Liver (tissue), 9 donors: ENCODE results near the gene SLC6A3. TPM values are rescaled to one million over a fixed set of nuclear protein-coding genes. Genes with fewer than 3 reads are reported as not detected.

Experiments
- DNase-seq: peaks from one replicate; pipeline ENCODE4 v3.0.0-alpha.2; 2017; ENCODE audit warnings: low spot score
- H3K27ac ChIP-seq, 2 donors: one replicate each; pipeline ENCODE4 v1.7.0; 2013; ENCODE audit warnings: inconsistent platforms in 2 of 2, low read length in 2 of 2, control low read depth in 1 of 2, low read depth in 1 of 2, mild to moderate bottlenecking in 1 of 2
- H3K27me3 ChIP-seq, 4 donors: one replicate each; pipeline versions ENCODE4 v1.6.1 to v1.7.0; 2013; ENCODE audit warnings: low read length in 3 of 4, inconsistent platforms in 1 of 4, mild to moderate bottlenecking in 1 of 4, moderate library complexity in 1 of 4; ENCODE audit not compliant: control insufficient read depth in 4 of 4, insufficient read depth in 4 of 4
- H3K36me3 ChIP-seq, 4 donors: one replicate each; pipeline versions ENCODE4 v1.6.1 to v1.7.0; 2013; ENCODE audit warnings: low read length in 3 of 4, mild to moderate bottlenecking in 3 of 4, low read depth in 1 of 4, moderate library complexity in 1 of 4; ENCODE audit not compliant: control insufficient read depth in 4 of 4, insufficient read depth in 3 of 4
- H3K4me1 ChIP-seq, 4 donors: one replicate each; pipeline versions ENCODE4 v1.6.1 to v1.7.0; 2013; ENCODE audit warnings: low read length in 3 of 4, mild to moderate bottlenecking in 3 of 4, moderate library complexity in 1 of 4; ENCODE audit not compliant: control insufficient read depth in 4 of 4, insufficient read depth in 4 of 4
- H3K4me3 ChIP-seq, 3 donors: one replicate each; pipeline versions ENCODE4 v1.6.1 to v1.7.0; 2013; ENCODE audit warnings: low read length in 3 of 3, control low read depth in 1 of 3, low read depth in 1 of 3, mild to moderate bottlenecking in 1 of 3
- H3K9ac ChIP-seq, 2 donors: one replicate each; pipeline ENCODE4 v1.7.0; 2013; ENCODE audit warnings: low read length in 2 of 2, mild to moderate bottlenecking in 2 of 2, moderate library complexity in 2 of 2, control low read depth in 1 of 2, low read depth in 1 of 2
- H3K9me3 ChIP-seq, 4 donors: one replicate each; pipeline versions ENCODE4 v1.6.1 to v1.7.0; 2013; ENCODE audit warnings: low read length in 3 of 4; ENCODE audit not compliant: control insufficient read depth in 4 of 4
- EGR1 ChIP-seq, 2 donors: IDR thresholded peaks; 2 replicates each; pipeline ENCODE4 v1.6.1; 2016 to 2018; ENCODE audit warnings: antibody characterized with exemption in 2 of 2, low read depth in 2 of 2
- FOXA1 ChIP-seq: IDR thresholded peaks from 2 replicates; pipeline ENCODE4 v1.6.1; 2016; ENCODE audit warnings: antibody characterized with exemption
- FOXA2 ChIP-seq: IDR thresholded peaks from 2 replicates; pipeline ENCODE4 v1.6.1; 2016; ENCODE audit warnings: antibody characterized with exemption
- GABPA ChIP-seq, 2 donors: IDR thresholded peaks in 1 of 2; conservative IDR thresholded peaks in 1 of 2; 2 replicates each; pipeline ENCODE4 v1.6.1; 2016; ENCODE audit warnings: antibody characterized with exemption in 2 of 2, mild to moderate bottlenecking in 1 of 2, moderate library complexity in 1 of 2
- HNF4A ChIP-seq, 2 donors: conservative IDR thresholded peaks; 2 replicates each; pipeline ENCODE4 v1.6.1; 2016; ENCODE audit warnings: antibody characterized with exemption in 2 of 2, mild to moderate bottlenecking in 2 of 2
- HNF4G ChIP-seq: IDR thresholded peaks from 2 replicates; pipeline ENCODE4 v1.6.1; 2016; ENCODE audit warnings: antibody characterized with exemption
- JUND ChIP-seq, 2 donors: IDR thresholded peaks; 2 replicates each; pipeline ENCODE4 v1.6.1; 2016; ENCODE audit warnings: antibody characterized with exemption in 2 of 2
- NR2F2 ChIP-seq: IDR thresholded peaks from 2 replicates; pipeline ENCODE4 v1.6.1; 2016; ENCODE audit warnings: antibody characterized with exemption
- RAD21 ChIP-seq, 2 donors: IDR thresholded peaks; 2 replicates each; pipeline ENCODE4 v1.6.1; 2016; ENCODE audit warnings: antibody characterized with exemption in 2 of 2, mild to moderate bottlenecking in 2 of 2
- RXRA ChIP-seq, 2 donors: IDR thresholded peaks; 2 replicates each; pipeline ENCODE4 v1.6.1; 2017 to 2018; ENCODE audit warnings: antibody characterized with exemption in 2 of 2, mild to moderate bottlenecking in 1 of 2
- SP1 ChIP-seq: IDR thresholded peaks from 2 replicates; pipeline ENCODE4 v1.6.1; 2018; ENCODE audit warnings: antibody characterized with exemption, mild to moderate bottlenecking
- TAF1 ChIP-seq: conservative IDR thresholded peaks from 2 replicates; pipeline ENCODE4 v1.6.1; 2016; ENCODE audit warnings: antibody characterized with exemption, mild to moderate bottlenecking
- YY1 ChIP-seq: IDR thresholded peaks from 2 replicates; pipeline ENCODE4 v1.6.1; 2016; ENCODE audit warnings: antibody characterized with exemption, mild to moderate bottlenecking
- WGBS: extraction: QIAGEN DNeasy Blood & Tissue Kit; methylation state at CpG from one replicate; pipeline ENCODE4 v1.1.7; 2013; 5-methylcytosine and 5-hydroxymethylcytosine counted together
- polyA plus RNA-seq, 2 donors: library from polyadenylated mRNA; stranded (reverse) in 1 of 2; unstranded in 1 of 2; fragments of 200-250 nt in 1 of 2; fragments of >200 nt in 1 of 2; fragmentation: Nextera tagmentation in 1 of 2; extraction: Ambion mirVana in 1 of 2; gene quantifications; one replicate each; pipeline versions ENCODE4 v1.2.1 to v1.2.3, GENCODE V29; 2013 to 2015
- total RNA-seq, 2 donors: library from RNA; depleted of rRNA; stranded (reverse); fragments of >200 nt; gene quantifications; one replicate each; pipeline ENCODE4 v1.2.3, GENCODE V29; 2014
- TF ChIP-seq, protein P1 (sequence below): IDR thresholded peaks from 2 replicates; pipeline ENCODE4 v1.6.1; 2016; ENCODE audit warnings: antibody characterized with exemption
- TF ChIP-seq, protein P2 (sequence below): IDR thresholded peaks from 2 replicates; pipeline ENCODE4 v1.6.1; 2016; ENCODE audit warnings: antibody characterized with exemption
- TF ChIP-seq, protein P3 (sequence below): IDR thresholded peaks from 2 replicates; pipeline ENCODE4 v1.6.1; 2016; ENCODE audit warnings: antibody characterized with exemption, mild to moderate bottlenecking
- TF ChIP-seq, protein P4 (sequence below): fragments of 150-350 bp; IDR thresholded peaks from 2 replicates; pipeline ENCODE4 v1.5.1; 2017; ENCODE audit warnings: improper control_type of control experiment, low read depth, low read length; ENCODE audit not compliant: missing input control
- TF ChIP-seq, protein P5 (sequence below): IDR thresholded peaks from 2 replicates; pipeline ENCODE4 v1.6.1; 2016; ENCODE audit warnings: antibody characterized with exemption
- donor health status: healthy.
- donor health status: healthy.
- donor health status: healthy.
- donor health status: healthy.
- donor health status: healthy.

SLC6A3 gene
- total and polyA plus RNA-seq, 4 donors: not detected

DNA sequence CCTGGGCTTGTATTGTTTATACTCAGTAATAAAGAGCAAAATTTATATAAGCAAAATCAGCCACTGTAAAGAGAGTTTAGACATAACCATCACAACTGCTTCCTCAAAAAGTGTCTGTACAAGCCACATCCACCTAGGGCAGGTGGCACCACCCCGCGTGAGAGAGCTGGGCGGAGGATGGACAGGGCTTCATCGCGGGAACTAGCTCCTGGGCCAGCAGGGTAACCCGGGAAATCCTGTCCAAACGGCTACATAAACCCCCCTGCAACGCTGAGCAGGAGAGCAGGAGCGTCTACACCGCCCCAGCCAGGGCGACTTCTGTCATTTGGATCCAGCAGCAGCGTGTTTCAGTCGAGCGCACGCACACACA, 1.3 kb downstream of the SLC6A3 start:
- Histone ChIP-seq H3K36me3 (no peaks in the 10 kb centered on the region), H3K9ac (no peak overlapping the region), H3K27ac (no peak overlapping the region), H3K4me3 (no peak overlapping the region), H3K27me3 (peaks cover 0 to 21% (median 12%) of the 10 kb centered on the region in 4 donors), H3K9me3 (peaks cover 0 to 4% (median 0%) of the 10 kb centered on the region in 4 donors), H3K4me1 (peaks cover 6 to 11% (median 8%) of the 10 kb centered on the region in 4 donors)
- TF ChIP-seq, protein P1, sequence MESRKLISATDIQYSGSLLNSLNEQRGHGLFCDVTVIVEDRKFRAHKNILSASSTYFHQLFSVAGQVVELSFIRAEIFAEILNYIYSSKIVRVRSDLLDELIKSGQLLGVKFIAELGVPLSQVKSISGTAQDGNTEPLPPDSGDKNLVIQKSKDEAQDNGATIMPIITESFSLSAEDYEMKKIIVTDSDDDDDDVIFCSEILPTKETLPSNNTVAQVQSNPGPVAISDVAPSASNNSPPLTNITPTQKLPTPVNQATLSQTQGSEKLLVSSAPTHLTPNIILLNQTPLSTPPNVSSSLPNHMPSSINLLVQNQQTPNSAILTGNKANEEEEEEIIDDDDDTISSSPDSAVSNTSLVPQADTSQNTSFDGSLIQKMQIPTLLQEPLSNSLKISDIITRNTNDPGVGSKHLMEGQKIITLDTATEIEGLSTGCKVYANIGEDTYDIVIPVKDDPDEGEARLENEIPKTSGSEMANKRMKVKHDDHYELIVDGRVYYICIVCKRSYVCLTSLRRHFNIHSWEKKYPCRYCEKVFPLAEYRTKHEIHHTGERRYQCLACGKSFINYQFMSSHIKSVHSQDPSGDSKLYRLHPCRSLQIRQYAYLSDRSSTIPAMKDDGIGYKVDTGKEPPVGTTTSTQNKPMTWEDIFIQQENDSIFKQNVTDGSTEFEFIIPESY: no peak
- TF ChIP-seq RXRA (IDR thresholded peaks at IDR 0.05) (no peak), FOXA1 (no peak), HNF4G (no peak), GABPA (IDR thresholded peaks at IDR 0.05 in 1 of 2, conservative IDR thresholded peaks at IDR 0.05 in 1 of 2) (no peak), NR2F2 (no peak)
- TF ChIP-seq, protein P2, sequence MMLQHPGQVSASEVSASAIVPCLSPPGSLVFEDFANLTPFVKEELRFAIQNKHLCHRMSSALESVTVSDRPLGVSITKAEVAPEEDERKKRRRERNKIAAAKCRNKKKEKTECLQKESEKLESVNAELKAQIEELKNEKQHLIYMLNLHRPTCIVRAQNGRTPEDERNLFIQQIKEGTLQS: no peak
- no peak for DNase-seq
- WGBS: 53% methylated on average over 15 of the region's 15 CpGs

DNA sequence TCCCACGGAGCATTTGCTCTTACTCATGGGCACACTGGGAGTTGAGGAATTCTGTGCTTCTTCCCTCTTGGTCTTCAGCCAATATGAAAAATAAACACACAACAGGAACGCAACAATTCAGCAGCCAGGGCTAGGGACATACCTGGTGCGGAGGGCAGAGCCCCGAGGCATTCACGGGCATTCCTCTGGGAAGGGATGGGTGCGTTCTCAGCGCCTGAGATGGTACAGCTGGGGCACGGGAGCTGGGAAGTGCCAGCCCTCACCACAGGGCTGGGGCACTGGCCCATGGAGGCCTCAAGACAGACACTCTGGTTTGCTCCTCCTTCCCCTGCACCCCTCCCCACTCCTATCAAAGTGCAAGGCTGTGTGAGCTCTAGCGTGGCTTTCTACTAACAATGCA, 2.1 kb downstream of the SLC6A3 start:
- H3K4me3 ChIP-seq: no peak overlapping the region
- no peak overlapping the region for H3K9ac ChIP-seq
- H3K27me3 ChIP-seq: peaks cover 0 to 21% (median 12%) of the 10 kb centered on the region in 4 donors
- H3K9me3 ChIP-seq: peaks cover 0 to 4% (median 0%) of the 10 kb centered on the region in 4 donors
- H3K27ac ChIP-seq: no peak overlapping the region
- peaks cover 6 to 11% (median 8%) of the 10 kb centered on the region in 4 donors for H3K4me1 ChIP-seq
- DNase-seq: no peak
- WGBS: 66% methylated on average over 9 of the region's 9 CpGs
- no peak for TF ChIP-seq RAD21 (IDR thresholded peaks at IDR 0.05)
- no peak for TF ChIP-seq HNF4A (conservative IDR thresholded peaks at IDR 0.05)
- TF ChIP-seq, protein P3, sequence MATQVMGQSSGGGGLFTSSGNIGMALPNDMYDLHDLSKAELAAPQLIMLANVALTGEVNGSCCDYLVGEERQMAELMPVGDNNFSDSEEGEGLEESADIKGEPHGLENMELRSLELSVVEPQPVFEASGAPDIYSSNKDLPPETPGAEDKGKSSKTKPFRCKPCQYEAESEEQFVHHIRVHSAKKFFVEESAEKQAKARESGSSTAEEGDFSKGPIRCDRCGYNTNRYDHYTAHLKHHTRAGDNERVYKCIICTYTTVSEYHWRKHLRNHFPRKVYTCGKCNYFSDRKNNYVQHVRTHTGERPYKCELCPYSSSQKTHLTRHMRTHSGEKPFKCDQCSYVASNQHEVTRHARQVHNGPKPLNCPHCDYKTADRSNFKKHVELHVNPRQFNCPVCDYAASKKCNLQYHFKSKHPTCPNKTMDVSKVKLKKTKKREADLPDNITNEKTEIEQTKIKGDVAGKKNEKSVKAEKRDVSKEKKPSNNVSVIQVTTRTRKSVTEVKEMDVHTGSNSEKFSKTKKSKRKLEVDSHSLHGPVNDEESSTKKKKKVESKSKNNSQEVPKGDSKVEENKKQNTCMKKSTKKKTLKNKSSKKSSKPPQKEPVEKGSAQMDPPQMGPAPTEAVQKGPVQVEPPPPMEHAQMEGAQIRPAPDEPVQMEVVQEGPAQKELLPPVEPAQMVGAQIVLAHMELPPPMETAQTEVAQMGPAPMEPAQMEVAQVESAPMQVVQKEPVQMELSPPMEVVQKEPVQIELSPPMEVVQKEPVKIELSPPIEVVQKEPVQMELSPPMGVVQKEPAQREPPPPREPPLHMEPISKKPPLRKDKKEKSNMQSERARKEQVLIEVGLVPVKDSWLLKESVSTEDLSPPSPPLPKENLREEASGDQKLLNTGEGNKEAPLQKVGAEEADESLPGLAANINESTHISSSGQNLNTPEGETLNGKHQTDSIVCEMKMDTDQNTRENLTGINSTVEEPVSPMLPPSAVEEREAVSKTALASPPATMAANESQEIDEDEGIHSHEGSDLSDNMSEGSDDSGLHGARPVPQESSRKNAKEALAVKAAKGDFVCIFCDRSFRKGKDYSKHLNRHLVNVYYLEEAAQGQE: no peak
- TF ChIP-seq SP1: no peak
- no peak for TF ChIP-seq TAF1
- TF ChIP-seq NR2F2: no peak
- TF ChIP-seq, protein P4, sequence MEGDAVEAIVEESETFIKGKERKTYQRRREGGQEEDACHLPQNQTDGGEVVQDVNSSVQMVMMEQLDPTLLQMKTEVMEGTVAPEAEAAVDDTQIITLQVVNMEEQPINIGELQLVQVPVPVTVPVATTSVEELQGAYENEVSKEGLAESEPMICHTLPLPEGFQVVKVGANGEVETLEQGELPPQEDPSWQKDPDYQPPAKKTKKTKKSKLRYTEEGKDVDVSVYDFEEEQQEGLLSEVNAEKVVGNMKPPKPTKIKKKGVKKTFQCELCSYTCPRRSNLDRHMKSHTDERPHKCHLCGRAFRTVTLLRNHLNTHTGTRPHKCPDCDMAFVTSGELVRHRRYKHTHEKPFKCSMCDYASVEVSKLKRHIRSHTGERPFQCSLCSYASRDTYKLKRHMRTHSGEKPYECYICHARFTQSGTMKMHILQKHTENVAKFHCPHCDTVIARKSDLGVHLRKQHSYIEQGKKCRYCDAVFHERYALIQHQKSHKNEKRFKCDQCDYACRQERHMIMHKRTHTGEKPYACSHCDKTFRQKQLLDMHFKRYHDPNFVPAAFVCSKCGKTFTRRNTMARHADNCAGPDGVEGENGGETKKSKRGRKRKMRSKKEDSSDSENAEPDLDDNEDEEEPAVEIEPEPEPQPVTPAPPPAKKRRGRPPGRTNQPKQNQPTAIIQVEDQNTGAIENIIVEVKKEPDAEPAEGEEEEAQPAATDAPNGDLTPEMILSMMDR: no peak
- TF ChIP-seq, protein P1: no peak
- TF ChIP-seq EGR1 (IDR thresholded peaks at IDR 0.05; ENCODE audit: low read depth in 2 of 2): no peak
- TF ChIP-seq FOXA1: no peak
- TF ChIP-seq FOXA2: no peak
- TF ChIP-seq YY1: no peak
- TF ChIP-seq RXRA (IDR thresholded peaks at IDR 0.05): no peak
- TF ChIP-seq, protein P2: no peak
- TF ChIP-seq GABPA (IDR thresholded peaks at IDR 0.05 in 1 of 2, conservative IDR thresholded peaks at IDR 0.05 in 1 of 2): no peak
- no peak for TF ChIP-seq HNF4G
- TF ChIP-seq, protein P5, sequence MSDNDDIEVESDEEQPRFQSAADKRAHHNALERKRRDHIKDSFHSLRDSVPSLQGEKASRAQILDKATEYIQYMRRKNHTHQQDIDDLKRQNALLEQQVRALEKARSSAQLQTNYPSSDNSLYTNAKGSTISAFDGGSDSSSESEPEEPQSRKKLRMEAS: no peak
- no peak for TF ChIP-seq JUND (IDR thresholded peaks at IDR 0.05)
- H3K36me3 ChIP-seq: no peaks in the 10 kb centered on the region
